Suppressor macrophage treated with lipopolysaccharide for 1 hour (primary cell): Measurements from ENCODE around the gene FGD4.
A peak's percentile ranks its signal among the peaks of the same experiment; 100 is the strongest.

Experiments
- DNase-seq, 3 donors: peaks; one replicate each; pipeline ENCODE4 v3.0.0-alpha.2; 2020 to 2022

FGD4 gene

GRCh38 chr12:32615441-32615840 is 216.1 kb downstream of the FGD4 start:
- DNase-seq = peak; percentile 18 to 35 (median 30)

GRCh38 chr12:32617534-32617933 is 218.2 kb downstream of the FGD4 start:
- peak; percentile 60 to 70 (median 70) for DNase-seq

GRCh38 chr12:32618115-32618514 is 218.8 kb downstream of the FGD4 start:
- DNase-seq = peak in 1 of 3 donors; percentile 13

DNA sequence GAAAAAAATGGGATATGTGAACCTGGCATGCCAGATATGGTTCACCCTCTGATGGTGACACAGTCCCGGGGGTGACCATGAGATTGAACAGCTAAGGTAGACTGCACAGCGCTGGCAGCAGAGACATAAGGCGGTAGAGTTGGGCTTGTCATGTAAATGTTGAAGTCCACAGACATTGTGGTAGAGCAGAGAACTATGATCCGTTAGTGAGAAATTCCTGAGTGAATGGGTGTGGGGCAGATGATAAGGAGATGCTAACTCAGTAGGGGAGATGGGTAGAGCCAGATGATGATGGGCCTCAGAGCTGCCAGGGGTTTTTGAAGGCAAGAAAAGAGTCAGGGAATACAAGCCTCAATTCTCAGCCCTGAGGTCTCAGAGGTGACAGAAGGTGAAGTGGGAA is 228.6 kb downstream of the FGD4 start:
- DNase-seq = no peak

GRCh38 chr12:32641287-32641901 is 242.0 kb downstream of the FGD4 start:
- no peak for DNase-seq

GRCh38 chr12:32644431-32644830 is 245.1 kb downstream of the FGD4 start:
- DNase-seq = no peak

DNA sequence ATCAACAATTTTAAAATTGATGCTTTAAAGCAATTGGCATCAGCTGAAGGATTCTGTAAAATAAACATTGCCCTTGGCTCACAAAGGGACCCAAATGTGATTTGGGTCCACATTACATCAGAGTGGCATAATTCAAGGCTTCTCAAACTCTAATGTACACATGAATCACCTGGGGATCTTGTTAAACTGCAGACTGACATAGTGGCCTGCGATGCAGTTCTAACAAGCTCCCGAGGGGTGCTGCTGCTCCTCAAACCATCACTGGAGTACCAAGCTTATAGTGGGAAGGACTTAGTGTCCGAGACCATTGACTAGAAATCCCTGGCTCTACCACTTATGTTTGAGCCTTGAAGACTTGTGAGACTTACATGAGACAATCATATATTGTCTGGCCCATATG is 247.9 kb downstream of the FGD4 start:
- DNase-seq = no peak

GRCh38 chr12:32650508-32650907 is 251.2 kb downstream of the FGD4 start:
- no peak for DNase-seq

DNA sequence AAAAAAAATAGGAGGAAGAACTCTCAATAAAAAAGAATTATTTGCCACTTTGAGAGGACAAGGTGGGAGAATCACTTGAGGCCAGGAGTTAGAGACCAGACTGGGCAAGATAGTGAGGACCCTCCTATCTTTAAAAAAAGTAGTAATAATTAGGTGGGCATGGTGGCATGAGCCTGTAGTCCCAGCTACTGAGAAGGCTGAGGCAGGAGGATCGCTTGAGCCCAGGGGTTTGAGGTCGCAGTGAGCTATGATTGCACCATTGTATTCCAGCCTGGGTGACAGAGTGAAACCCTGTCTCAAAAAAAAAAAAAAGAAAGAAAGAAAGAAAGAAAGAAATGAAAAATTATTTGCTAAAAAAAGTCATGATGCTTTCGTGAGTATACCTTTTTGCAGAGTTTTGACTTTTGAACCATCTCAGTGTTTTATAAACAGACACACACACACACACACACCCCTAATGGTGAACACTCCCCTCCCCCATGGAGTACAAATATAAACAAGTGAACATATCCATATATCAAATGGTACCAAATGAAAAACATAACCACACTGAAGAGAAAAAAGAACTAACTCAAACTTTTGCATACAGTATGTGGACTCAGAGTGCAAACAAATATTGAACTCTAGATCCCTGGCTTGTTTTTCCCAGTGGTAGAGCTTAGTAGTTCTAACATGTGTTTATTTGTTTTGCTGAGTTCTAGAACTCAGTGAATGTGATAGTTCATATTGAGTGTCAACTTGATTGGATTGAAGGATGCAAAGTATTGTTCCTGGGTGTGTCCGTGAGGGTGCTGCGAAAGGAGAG is 252.0 kb downstream of the FGD4 start:
- DNase-seq = no peak

DNA sequence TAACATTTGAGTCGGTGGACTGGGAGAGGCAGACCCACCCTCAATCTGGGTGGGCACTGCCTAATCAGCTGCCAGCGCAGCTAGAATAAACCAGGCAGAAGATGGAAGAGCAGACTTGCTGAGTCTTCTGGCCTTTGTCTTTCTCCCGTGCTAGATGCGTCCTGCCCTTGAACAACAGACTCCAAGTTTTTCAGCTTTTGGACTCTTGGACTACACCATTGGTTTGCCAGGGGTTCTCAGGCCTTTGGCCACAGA is 252.5 kb downstream of the FGD4 start:
- no peak for DNase-seq

GRCh38 chr12:32659908-32660440 is 260.6 kb downstream of the FGD4 start:
- no peak for DNase-seq

DNA sequence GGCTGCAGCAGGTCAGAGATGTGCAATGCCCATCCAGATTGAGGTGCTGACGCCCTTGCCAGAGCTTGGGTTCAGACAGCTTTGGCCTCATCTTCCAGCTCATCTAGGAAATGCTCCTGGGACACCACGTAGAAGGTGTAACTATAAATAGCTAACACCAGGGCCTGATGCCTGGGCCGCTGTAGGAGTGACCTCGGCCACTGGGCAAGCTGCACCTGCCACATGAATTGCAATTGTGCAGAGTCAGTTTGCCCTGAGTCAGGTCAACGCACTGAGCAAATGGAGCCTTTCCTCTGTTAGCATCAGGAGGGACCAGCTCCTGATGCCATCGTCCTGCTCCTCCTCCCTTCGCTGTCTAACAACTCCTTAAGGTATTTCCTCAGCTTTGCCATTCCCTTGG is 262.3 kb downstream of the FGD4 start:
- no peak for DNase-seq

- DNase-seq = no peak
Observed at GRCh38 chr12:32662665-32663064, 263.3 kb downstream of the FGD4 start.

- DNase-seq = no peak
Observed at GRCh38 chr12:32666018-32666417, 266.7 kb downstream of the FGD4 start.

DNA sequence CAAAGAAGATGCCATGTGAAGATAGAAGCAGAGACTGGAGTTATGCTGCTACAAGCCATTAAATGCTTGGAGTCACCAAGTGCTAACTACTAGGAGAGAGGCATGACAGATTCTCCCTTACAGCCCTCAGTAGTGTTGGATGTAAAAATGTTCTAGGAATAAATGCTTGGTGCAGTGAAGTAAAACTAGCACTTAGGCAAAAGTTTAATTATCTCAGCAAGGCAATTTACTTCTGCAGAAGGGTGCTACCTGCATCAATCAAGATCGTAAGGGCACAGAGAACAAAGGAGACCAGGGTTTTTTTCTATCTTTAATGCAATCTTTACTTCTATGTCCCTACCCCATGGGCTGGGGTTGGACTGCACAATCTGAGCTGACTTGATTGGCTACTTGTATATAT is 270.2 kb downstream of the FGD4 start:
- DNase-seq = no peak

GRCh38 chr12:32671930-32672780 is 272.8 kb downstream of the FGD4 start:
- peak; percentile 55 to 66 (median 58) for DNase-seq

DNA sequence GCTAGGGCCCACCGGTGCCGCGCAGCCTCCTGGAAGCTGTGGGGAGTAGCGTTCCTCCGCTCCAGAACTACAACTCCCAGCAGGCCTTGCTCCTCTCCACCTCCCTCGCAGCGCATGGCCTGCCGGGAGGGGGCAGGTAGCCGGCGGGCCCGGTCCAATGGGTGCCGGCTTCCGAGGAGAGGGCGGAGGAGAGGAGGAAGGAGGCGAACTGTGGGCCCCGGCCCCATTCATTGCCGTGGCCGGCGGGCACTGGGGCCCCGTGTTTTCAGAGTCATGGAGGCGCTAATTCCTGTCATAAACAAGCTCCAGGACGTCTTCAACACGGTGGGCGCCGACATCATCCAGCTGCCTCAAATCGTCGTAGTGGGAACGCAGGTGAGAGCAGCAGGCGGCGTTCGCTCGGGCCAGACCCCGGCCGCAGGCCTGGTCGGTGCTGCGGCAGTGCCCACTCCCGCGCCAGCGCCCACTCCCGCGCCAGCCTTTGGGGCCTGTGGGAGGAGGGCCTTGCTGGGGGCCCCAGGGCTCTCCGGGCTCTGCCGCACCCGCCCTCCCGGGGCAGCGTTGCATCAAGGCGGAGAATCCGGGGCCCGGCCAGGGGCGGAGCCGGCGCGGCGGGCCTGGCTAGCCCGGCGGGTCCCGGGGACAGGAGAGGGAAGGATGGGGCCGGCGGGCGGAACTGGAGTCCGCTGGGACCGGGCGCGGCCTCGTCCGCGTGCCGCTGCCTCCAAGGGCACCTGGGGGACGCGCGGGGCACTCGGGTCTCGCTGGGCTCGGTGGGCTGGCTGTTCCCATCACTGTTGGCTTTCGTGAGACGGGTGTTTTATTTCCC is 279.9 kb downstream of the FGD4 start, which contains the start of gene DNM1L:
TSS of gene DNM1L (plus strand) at position 211 of the 829 bp plus-strand sequence. CDS start at position 274, 63 bp downstream.
- DNase-seq = peak; percentile 95 to 97 (median 95)

GRCh38 chr12:32679920-32680237 is 280.5 kb downstream of the FGD4 start:
- DNase-seq = no peak

DNA sequence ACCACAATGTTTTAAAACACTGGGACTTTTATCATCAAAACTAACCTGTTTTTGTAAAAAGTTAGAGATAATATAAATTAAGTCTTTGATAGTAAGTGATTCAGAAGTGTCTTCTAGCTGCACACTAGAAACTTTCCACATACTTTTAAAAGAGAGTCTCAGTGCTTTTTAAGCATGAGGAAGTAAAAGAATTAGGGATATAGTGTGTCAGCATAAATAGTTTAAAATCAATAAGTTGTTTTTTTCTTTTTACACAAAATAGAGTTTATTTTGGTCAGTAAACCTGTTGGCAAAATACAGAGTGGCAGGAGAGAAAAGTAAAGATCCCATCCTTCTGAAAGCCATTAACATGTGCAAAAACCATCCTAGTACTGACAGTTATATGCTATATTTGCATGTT is 281.4 kb downstream of the FGD4 start:
- no peak for DNase-seq

DNA sequence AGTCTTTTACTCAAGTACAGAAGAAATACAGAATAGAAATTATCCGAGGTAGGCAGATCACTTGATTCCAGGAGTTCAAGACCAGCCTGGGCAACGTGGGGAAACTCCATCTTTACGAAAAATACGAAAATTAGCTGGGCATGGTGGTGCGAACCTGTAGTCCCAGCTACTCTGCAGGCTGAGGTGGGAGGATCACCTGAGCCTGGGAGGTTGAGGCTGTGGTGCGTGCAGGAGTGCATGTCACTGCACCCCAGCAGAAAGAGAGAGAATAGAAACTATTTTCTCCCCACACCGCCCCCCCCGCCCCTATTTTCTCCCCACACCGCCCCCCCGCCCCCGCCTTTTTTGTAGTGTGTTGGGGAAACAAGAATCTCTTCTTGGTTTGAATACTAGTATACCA is 281.9 kb downstream of the FGD4 start:
- no peak for DNase-seq

DNA sequence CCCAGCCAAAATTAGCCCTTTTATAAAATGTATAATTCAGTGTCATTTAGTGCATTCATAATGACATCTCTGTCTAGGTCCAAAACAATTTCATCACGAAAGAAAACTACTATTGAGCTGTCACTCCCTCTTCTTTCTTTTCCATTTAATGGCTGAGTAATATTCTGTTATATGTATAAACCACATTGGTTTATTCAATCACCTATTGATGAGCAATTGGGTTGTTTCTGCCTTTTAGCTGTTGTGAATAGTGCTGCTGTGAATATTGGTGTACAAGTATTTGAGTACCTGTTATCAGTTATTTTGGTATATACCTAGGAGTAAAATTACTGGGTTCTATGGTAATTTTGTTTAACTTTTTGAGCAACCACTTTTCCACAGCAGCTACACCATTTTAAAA is 287.0 kb downstream of the FGD4 start:
- no peak for DNase-seq

DNA sequence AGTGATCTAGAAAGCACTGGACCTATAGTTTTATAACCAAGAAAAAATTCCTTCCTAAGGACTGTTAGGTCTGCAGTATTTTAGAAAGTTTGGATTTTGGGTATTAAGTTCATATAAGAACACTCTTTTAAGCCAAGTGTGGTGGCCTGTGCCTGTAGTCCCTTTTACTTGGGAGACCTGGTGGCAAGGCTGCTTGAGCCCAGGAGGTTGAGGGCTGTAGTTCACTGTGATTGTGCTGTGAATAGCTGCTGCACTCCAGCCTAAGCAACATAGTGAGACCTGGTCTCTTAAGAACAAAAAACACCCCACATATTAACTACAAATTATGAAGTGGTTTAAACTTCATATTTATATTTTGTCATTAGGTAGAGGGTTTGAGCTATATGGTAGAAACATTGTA is 289.4 kb downstream of the FGD4 start:
- DNase-seq = no peak

- DNase-seq = no peak
Observed at GRCh38 chr12:32690927-32691326, 291.6 kb downstream of the FGD4 start.
